HG02759 (cell line): ENCODE results near the gene PKD1.
"Not testable (repeated sequence)": the region's sequence is repeated elsewhere in the genome, so short reads cannot be mapped to it uniquely, and the experiment has no call there.

Source experiments
- ATAC-seq: cut with Tn5 transposase; IDR thresholded peaks from one replicate; pipeline ENCODE4 v1.9.1; 2021; ENCODE audit warnings: mild to moderate bottlenecking, moderate library complexity; ENCODE audit not compliant: unreplicated experiment

PKD1 gene

DNA sequence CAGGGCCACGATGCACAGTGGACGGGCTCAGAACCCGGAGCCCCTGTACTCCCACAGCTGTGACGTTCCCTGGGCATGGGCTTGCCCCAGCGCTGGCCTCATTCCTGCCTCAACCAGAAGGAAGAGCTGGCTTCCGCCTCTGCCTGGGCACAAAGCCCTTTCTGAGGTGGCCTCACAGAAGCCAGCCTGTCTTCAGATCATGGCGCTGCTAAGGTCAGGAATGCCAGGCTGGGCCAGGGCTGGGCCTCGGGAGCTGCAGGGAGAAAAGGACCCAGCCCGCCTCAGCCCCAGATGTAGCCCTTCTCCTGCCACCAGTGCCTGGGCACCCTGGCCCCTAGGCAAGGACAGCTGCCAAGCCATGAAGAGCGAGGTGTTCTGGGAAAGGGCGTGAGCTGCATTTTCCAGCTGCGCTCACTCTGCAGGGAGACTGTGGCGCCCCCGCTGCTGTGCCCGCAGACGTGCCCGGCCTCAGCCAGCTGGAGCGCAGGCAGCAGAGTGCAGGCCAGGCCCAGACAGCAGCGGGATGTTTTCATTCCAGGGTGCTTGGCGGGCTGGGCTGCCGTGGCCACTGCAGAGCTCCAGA lies 9.4 kb downstream of the PKD1 start:
- not testable (repeated sequence) for ATAC-seq

DNA sequence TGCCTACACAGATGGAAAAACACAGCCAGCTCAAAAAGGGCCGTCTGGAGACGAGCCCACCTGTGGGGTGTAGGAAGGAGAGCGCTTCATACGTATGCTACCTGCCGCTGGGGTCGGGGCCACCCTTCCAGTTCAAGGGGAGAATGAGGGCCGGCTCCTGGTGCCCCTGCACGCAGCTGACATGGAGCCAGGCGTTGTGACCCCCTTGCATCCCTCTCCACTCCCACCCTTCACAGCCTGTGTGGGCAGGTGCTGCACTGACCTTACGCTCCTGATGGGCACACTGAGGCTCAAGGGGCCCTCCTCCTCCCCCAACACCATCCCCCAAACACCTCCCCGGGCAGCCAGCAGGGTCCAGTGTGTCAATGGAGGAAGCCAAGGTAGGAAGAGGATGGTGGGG lies 10.1 kb downstream of the PKD1 start:
- ATAC-seq: not testable (repeated sequence)

GRCh38 chr16:2124694-2125444 lies 10.8 kb downstream of the PKD1 start:
- ATAC-seq: not testable (repeated sequence)

DNA sequence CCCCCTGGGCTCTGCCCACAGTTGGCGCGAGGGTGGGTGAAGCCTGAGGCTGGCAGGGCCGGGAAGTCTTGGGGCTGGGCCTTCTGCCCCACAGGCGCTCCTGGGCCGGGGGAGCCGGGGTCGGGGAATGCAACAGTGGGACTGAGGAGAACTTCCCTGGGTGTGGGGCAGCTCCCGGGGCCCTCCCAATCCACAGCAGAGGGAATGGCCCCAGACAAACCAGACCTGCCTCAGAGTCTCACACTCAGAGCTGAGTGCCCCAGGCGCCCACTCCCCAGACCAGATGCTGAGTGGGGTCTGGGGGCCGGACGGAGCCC lies 11.4 kb downstream of the PKD1 start:
- ATAC-seq: not testable (repeated sequence)

GRCh38 chr16:2123706-2124376 lies 11.9 kb downstream of the PKD1 start:
- ATAC-seq: not testable (repeated sequence)

DNA sequence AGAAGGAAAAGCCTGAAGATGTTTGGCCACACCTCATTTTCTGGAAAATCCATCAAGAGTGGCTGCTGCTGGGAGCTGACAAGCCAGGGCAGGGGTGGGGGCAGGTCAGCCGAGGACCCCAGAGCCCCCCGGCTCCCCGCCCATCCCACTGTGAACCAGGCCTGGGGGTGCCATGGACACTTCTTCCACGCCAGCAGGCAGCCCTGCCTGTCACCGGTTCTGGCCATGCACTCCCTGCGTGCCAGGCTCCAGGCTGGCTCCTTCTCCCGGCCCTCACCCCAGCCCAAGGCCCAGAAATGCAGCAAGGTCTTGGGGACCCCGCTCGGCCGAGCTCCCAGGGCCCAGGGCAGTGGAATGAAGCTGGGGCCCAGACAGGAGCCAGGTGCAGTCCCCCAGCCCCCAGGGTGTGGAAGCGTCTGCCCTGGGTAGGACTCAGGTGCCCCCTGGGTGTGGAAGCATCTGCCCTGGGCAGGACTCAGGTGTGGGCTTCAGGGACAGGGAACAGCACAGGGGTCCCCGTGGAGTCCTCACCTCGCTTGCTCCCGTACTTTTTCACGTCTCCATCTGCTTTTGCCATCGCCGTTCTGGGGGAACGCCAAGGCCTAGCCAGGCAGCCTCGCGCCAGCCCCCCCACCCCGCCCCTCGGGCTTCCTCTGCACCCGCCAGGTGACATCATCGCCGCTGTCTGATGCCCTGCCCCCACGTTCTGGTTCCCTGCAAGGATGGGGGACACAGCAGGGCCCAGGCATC lies 12.6 kb downstream of the PKD1 start:
- not testable (repeated sequence) for ATAC-seq

DNA sequence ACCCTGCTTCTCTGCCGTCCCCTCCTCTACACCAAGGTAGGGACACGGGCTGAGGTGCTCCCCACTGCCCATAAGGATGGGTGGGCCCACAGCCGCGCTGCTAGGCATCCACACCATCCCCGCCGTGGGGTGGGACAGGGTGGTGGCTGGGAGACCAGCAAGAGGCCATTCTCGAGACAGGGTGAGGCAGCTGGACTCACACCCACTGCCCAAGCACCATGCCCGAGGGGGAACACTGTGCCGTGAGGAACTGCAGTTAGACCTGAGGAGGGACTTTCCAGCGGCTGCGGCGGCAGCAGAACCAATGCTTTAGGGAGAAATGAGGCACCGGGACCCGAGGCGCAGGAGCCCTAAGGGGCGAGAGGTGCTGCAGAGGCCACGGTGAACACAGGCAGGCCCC lies 13.3 kb downstream of the PKD1 start:
- ATAC-seq: no peak

DNA sequence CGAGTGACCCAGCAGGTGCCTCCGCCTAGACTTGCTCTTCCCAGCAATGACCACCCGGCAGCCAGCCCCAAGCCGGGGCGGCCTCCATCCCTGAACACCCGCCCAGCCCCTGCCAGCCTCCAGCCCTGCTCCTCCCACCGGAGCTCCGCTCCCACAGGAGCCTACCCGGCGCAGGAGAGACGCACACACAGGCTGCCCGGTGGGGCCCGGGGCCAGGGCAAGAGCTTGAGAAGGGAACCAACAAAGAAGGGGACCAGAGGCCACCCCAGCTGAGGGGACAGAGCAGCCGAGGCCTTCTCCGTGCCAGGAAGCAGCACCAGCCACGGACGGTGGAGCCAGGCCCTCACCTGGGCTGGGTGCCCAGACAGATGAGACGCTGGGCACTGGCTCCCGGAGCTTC lies 13.8 kb downstream of the PKD1 start:
- ATAC-seq: no peak

DNA sequence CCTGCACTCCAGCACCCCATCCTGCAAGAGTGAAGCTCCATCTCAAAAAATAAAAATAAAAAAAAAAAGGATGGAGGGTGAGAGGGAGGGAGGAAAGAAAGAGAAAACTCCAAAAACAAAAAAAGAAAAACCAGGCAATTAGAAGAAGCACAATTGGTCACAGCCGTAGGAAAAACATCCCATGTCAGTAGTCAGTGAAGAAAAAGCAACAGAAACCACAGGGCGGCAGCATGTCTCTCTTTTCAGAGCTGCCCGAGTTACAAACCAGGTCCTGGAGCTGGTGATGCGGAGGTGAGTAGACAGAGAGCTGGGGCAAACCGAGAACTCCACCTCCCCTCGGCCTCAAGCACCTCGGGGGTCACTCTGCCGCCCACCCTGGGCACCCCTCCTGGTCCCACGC lies 14.4 kb downstream of the PKD1 start:
- not testable (repeated sequence) for ATAC-seq

DNA sequence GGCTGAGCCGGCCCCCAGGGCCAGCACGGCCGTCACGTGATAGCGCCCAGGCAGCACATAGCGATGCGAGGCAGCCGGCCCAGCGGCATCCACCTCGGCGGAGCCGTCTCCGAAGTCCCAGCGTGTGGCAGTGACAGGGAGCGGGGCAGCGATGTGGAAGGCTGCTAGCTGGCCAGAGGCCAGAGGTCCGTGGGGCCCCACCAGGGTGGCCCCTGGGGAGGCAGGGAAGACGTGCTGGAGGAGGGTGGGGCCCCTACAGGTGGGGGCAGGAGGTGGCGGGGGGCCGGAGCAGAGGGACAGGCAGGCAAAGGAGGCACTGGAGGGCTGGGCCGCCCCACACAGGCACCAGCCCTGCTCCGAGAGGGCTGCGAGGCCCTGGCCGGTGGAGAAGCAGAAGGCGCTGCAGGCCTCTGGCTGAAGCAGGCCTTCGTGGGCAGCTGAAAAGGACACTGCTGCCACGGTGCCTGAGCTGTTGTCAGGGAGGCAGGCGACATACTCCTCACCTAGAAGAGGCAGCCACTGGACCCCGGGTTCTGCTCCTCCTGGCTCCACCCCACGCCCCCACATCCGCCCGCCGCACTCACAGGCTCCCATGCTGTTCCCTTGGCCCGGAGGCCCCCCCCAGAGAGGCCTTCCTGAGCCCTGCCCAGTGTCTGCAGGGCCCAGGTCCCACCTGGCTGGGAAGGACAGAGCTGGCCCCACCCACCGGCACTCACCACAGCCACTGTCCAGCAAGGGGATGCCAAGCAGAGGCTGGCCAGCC lies 17.6 kb downstream of the PKD1 start:
- not testable (repeated sequence) for ATAC-seq

DNA sequence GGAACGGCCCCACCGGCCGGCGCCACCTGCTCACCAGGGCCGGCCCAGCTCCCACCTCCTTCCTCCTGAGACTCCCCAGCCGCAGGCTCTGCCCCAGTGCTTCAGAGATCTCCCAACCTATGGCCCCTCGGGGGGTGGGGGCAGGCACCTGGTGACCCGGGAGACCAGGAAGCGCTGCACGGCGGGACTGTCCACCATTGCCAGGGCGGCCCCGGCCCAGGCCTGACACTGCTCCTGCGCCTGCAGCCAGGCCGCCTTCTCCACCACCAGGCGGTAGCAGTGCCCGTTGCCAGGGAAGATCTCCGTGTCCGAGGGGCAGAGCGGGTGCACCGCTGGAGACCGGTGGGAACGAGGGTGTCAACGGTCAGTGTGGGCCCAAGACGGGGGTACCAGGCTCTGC lies 18.4 kb downstream of the PKD1 start:
- ATAC-seq: not testable (repeated sequence)

- not testable (repeated sequence) for ATAC-seq
These were observed 19.3 kb downstream of the PKD1 start for GRCh38 chr16:2116428-2116827.

DNA sequence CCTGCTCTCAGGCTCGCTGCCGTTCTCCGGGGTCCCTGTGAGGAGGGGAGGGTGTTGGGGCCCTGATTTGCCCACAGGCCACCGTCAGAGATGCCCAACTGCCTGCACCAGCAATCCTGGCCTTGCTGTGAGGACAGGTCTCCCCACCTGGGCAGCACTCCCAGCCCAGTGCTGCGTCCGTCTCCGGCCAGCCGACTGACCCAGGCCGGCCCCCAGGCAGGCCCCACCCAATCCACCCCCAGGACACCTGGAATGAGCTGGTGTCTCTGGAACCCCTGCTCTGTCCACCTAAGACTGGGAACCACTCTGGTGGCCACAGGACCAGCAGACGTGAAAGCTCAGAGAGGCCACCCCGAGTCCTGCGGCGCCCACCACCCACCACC lies 20.1 kb downstream of the PKD1 start:
- ATAC-seq: no peak

- ATAC-seq: not testable (repeated sequence)
These were observed 20.7 kb downstream of the PKD1 start for GRCh38 chr16:2114885-2115590.

GRCh38 chr16:2114225-2114624 lies 21.5 kb downstream of the PKD1 start:
- ATAC-seq: not testable (repeated sequence)

- not testable (repeated sequence) for ATAC-seq
These were observed 23.1 kb downstream of the PKD1 start for GRCh38 chr16:2112539-2113106.

GRCh38 chr16:2111412-2112335 lies 24.0 kb downstream of the PKD1 start:
- not testable (repeated sequence) for ATAC-seq

- not testable (repeated sequence) for ATAC-seq
These were observed 24.7 kb downstream of the PKD1 start for GRCh38 chr16:2111009-2111353.
